HL-60 (cell line): ENCODE results near the gene GFI1B.

Experiments used
- GABPA ChIP-seq: IDR thresholded peaks from 2 replicates; pipeline ENCODE4 v1.6.1; 2012; ENCODE audit warnings: low read depth
- POLR2AphosphoS5 ChIP-seq: IDR thresholded peaks from 2 replicates; pipeline ENCODE4 v1.6.1; 2012; ENCODE audit warnings: low read depth
- SPI1 ChIP-seq: IDR thresholded peaks from 2 replicates; pipeline ENCODE4 v1.6.1; 2012; ENCODE audit warnings: low read depth, mild to moderate bottlenecking, borderline replicate concordance
- TF ChIP-seq, protein P1 (sequence below): IDR thresholded peaks from one replicate; pipeline ENCODE4 v1.5.1; 2011; ENCODE audit warnings: low read length, control low read depth, inconsistent platforms; ENCODE audit not compliant: insufficient read depth
- TF ChIP-seq, protein P2 (sequence below): IDR thresholded peaks from 2 replicates; pipeline ENCODE4 v1.6.1; 2012; ENCODE audit warnings: low read depth; ENCODE audit not compliant: insufficient replicate concordance

DNA sequence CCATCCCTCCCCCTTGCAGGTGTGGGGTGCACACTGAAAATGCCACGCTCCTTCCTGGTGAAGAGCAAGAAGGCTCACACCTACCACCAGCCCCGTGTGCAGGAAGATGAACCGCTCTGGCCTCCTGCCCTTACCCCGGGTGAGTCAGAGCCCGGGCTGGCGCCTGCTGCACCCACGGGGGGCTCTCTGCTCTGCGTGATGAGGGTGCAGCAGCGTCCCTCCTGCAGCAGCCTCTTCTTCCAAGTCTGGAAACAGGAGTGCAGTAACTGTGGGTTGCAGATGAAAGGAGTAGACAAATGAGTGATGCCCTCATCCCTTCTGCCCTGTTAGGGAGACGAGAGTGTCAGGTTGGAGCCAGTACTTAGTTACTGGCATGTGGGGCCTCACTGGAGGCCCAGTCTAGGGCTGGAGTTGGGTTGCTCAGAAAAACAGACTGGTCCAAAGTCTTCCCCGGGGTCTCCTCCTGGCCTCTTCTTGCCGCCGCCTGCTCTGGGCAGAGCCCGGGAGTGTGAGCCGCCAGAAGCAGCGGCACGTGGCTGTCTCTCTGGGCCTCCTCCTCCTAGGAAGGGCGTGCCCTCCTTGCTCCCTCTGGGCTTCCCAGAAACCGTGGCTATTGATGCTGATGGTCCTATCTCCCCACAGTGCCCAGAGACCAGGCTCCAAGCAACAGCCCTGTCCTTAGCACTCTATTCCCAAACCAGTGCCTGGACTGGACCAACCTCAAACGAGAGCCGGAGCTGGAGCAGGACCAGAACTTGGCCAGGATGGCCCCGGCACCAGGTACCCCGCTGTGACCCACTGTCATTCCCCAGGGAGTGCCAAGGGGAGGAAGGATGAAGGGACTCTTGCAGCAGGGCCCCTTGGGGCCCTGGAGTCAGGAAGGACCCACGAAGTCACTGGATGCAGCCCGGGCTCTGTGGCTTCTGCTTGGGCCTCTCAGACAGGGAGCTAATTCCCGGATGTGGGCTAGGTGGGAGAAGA lies 8.4 kb downstream of the GFI1B start:
- TF ChIP-seq, protein P1, sequence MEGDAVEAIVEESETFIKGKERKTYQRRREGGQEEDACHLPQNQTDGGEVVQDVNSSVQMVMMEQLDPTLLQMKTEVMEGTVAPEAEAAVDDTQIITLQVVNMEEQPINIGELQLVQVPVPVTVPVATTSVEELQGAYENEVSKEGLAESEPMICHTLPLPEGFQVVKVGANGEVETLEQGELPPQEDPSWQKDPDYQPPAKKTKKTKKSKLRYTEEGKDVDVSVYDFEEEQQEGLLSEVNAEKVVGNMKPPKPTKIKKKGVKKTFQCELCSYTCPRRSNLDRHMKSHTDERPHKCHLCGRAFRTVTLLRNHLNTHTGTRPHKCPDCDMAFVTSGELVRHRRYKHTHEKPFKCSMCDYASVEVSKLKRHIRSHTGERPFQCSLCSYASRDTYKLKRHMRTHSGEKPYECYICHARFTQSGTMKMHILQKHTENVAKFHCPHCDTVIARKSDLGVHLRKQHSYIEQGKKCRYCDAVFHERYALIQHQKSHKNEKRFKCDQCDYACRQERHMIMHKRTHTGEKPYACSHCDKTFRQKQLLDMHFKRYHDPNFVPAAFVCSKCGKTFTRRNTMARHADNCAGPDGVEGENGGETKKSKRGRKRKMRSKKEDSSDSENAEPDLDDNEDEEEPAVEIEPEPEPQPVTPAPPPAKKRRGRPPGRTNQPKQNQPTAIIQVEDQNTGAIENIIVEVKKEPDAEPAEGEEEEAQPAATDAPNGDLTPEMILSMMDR, result no peak
- TF ChIP-seq POLR2AphosphoS5 (no peak), GABPA (no peak), SPI1 (no peak)
- TF ChIP-seq, protein P2, sequence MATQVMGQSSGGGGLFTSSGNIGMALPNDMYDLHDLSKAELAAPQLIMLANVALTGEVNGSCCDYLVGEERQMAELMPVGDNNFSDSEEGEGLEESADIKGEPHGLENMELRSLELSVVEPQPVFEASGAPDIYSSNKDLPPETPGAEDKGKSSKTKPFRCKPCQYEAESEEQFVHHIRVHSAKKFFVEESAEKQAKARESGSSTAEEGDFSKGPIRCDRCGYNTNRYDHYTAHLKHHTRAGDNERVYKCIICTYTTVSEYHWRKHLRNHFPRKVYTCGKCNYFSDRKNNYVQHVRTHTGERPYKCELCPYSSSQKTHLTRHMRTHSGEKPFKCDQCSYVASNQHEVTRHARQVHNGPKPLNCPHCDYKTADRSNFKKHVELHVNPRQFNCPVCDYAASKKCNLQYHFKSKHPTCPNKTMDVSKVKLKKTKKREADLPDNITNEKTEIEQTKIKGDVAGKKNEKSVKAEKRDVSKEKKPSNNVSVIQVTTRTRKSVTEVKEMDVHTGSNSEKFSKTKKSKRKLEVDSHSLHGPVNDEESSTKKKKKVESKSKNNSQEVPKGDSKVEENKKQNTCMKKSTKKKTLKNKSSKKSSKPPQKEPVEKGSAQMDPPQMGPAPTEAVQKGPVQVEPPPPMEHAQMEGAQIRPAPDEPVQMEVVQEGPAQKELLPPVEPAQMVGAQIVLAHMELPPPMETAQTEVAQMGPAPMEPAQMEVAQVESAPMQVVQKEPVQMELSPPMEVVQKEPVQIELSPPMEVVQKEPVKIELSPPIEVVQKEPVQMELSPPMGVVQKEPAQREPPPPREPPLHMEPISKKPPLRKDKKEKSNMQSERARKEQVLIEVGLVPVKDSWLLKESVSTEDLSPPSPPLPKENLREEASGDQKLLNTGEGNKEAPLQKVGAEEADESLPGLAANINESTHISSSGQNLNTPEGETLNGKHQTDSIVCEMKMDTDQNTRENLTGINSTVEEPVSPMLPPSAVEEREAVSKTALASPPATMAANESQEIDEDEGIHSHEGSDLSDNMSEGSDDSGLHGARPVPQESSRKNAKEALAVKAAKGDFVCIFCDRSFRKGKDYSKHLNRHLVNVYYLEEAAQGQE, result no peak
